GM19193 (cell line): ENCODE results near the gene SHOC2.

Experiments
- POLR2A ChIP-seq: IDR thresholded peaks from 4 replicates; pipeline ENCODE4 v1.6.1; 2011; ENCODE audit not compliant: insufficient read depth, insufficient read length; ENCODE audit errors: extremely low read depth

SHOC2 gene

DNA sequence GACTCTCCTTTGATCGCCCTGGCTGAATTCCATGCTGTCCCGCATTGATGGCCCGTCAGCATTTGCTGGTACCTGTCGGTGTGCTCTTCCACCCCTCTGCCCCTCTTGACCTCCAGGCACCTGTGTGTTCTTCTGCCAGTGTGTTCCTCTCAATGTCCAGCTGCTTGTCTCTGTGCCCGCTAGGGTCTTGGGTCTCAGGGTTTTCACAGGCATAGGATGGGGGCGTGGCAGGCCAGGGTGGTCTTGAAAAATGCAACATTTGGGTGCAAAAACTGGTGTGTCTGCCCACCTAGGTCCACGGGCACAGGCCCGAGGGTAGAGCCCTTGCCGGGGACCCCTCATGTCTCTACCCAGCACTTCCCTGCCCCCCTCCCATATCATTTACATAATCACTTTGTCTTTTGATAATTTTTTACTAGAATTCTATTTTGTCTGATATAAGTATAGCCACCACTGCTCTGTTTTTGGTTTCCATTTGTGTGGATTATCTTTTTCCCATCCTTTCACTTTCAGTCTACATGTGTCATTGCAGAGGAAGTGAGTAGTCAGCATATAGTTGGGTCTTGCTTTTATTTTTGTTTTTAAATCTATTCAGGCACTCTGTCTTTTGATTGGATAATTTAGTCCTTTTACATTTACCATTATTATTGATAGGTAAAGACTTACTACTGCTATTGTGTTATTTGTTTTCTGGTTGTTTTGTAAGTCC lies 110.8 kb downstream of the SHOC2 start:
- no peak for TF ChIP-seq POLR2A

DNA sequence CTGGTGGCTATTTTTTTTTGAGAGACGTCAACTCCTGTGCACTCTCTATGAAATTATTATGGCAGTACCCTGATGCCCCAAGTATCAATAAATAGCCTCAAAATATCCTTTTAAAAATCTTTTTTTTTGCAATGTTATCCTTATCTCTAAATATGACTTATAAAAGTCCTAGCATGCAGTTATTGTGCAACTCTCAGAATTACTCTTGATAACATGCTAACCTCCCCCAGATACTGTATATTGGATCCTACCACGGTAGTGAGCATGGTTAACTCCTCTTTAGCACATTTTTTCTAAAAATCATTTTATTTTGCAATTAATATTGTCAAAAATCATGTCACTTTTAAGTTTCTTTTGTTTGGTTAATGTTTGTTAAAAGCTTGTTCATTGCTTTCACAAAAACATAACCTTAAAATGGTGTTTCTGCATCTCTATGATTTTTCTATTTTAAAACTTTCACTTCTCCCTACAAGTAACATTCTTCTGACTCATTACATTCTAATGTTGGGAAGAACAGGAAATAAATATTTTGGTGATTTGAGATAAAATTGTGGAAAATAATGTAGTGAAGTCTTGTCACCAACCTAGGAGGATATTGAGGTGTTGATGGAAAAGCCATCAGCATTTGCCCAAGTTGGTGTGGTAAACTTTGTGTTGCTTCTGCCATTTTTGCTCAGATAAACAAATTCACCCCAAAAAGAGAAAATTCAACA lies 115.3 kb downstream of the SHOC2 start:
- TF ChIP-seq POLR2A = no peak

GRCh38 chr10:111035542-111035941 lies 116.1 kb downstream of the SHOC2 start:
- no peak for TF ChIP-seq POLR2A

GRCh38 chr10:111037858-111038257 lies 118.5 kb downstream of the SHOC2 start:
- no peak for TF ChIP-seq POLR2A

DNA sequence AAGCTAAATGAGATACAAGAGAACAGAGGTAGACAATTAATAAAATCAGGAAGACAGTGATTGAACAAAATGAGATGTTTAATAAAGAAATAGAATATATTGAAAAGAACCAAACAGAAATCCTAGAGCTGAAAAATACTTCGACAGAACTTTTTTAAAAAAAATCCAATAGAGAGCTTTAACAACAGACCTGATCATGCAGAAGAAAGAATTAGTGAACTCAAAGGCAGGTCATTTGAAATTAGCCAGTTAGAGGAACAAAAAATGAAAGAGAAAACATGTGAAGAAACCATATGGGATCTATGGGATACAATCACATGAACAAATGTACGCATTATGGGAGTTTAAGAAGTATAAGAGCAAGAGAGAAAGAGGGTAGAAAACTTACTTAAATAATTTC lies 120.1 kb downstream of the SHOC2 start:
- TF ChIP-seq POLR2A = no peak

- no peak for TF ChIP-seq POLR2A
Observed at GRCh38 chr10:111057006-111057405, 137.6 kb downstream of the SHOC2 start.
